OCI-LY7 (cell line): ENCODE measurements around the gene PPP4R4.

Source experiments
- EZH2phosphoT487 ChIP-seq: fragments of 200-600 bp; sonication (generic); IDR thresholded peaks from 2 replicates; pipeline ENCODE4 v1.6.1; 2018; ENCODE audit warnings: low read depth, borderline replicate concordance, mild to moderate bottlenecking, mixed run types, antibody characterized with exemption, low read length, moderate library complexity, mixed read lengths
- TF ChIP-seq, protein P1 (sequence below): fragments of 200-600 bp; sonication (generic); conservative IDR thresholded peaks from 2 replicates; pipeline ENCODE4 v1.5.1; 2014; ENCODE audit warnings: mild to moderate bottlenecking, antibody characterized with exemption, low read length, moderate library complexity, mixed read lengths

DNA sequence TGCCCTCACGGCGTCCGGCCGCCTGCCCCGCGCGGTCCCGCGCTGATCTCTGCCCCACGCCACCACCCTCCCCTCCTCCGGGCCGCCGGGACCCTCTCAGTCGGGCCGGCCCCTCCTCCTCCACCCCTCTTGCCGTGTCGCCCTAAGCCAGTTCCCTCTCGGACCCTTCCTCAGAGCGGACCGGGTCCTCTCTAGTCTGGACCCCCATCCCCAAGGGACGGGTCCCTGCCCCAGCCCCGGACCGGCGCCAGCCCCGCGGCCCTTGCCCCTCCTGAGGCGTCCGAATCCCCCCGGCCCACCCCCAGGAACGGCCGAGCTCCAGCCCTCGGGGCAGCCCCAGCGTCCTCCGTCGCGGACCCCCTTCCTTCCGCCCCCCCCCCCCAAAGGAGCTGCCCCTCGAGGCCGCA is 485 bp downstream of the PPP4R4 start:
- TF ChIP-seq, protein P1, sequence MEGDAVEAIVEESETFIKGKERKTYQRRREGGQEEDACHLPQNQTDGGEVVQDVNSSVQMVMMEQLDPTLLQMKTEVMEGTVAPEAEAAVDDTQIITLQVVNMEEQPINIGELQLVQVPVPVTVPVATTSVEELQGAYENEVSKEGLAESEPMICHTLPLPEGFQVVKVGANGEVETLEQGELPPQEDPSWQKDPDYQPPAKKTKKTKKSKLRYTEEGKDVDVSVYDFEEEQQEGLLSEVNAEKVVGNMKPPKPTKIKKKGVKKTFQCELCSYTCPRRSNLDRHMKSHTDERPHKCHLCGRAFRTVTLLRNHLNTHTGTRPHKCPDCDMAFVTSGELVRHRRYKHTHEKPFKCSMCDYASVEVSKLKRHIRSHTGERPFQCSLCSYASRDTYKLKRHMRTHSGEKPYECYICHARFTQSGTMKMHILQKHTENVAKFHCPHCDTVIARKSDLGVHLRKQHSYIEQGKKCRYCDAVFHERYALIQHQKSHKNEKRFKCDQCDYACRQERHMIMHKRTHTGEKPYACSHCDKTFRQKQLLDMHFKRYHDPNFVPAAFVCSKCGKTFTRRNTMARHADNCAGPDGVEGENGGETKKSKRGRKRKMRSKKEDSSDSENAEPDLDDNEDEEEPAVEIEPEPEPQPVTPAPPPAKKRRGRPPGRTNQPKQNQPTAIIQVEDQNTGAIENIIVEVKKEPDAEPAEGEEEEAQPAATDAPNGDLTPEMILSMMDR = no peak
- TF ChIP-seq EZH2phosphoT487 = no peak; the same call in 1 of the 2 replicates
